NB4 (cell line): Measurements from ENCODE around the gene AFTPH.

Experiments used
- DNase-seq: peaks from one replicate; pipeline ENCODE4 v3.0.0; 2010; ENCODE audit warnings: low read depth
- H3K4me3 ChIP-seq: one replicate; pipeline ENCODE4 v1.5.1; 2011; ENCODE audit warnings: mild to moderate bottlenecking, low read depth, low read length, moderate library complexity
- MAX ChIP-seq: IDR thresholded peaks from 2 replicates; pipeline ENCODE4 v1.6.1; 2011; ENCODE audit warnings: low read depth, low read length
- MYC ChIP-seq: IDR thresholded peaks from 2 replicates; pipeline ENCODE4 v1.6.1; 2011; ENCODE audit warnings: low read depth, low read length
- POLR2A ChIP-seq: IDR thresholded peaks from 2 replicates; pipeline ENCODE4 v1.6.1; 2011; ENCODE audit warnings: mild to moderate bottlenecking; ENCODE audit not compliant: insufficient read length; ENCODE audit errors: extremely low read depth
- TF ChIP-seq, protein P1 (sequence below): IDR thresholded peaks from one replicate; pipeline ENCODE4 v1.5.1; 2012; ENCODE audit warnings: low read depth, low read length

AFTPH gene

GRCh38 chr2:64502860-64503259 lies 21.3 kb upstream of the AFTPH start:
- TF ChIP-seq, protein P1, sequence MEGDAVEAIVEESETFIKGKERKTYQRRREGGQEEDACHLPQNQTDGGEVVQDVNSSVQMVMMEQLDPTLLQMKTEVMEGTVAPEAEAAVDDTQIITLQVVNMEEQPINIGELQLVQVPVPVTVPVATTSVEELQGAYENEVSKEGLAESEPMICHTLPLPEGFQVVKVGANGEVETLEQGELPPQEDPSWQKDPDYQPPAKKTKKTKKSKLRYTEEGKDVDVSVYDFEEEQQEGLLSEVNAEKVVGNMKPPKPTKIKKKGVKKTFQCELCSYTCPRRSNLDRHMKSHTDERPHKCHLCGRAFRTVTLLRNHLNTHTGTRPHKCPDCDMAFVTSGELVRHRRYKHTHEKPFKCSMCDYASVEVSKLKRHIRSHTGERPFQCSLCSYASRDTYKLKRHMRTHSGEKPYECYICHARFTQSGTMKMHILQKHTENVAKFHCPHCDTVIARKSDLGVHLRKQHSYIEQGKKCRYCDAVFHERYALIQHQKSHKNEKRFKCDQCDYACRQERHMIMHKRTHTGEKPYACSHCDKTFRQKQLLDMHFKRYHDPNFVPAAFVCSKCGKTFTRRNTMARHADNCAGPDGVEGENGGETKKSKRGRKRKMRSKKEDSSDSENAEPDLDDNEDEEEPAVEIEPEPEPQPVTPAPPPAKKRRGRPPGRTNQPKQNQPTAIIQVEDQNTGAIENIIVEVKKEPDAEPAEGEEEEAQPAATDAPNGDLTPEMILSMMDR = no peak
- TF ChIP-seq MYC = no peak
- no peak for TF ChIP-seq POLR2A
- TF ChIP-seq MAX = no peak
- no peak overlapping the region for H3K4me3 ChIP-seq
- no peak for DNase-seq

DNA sequence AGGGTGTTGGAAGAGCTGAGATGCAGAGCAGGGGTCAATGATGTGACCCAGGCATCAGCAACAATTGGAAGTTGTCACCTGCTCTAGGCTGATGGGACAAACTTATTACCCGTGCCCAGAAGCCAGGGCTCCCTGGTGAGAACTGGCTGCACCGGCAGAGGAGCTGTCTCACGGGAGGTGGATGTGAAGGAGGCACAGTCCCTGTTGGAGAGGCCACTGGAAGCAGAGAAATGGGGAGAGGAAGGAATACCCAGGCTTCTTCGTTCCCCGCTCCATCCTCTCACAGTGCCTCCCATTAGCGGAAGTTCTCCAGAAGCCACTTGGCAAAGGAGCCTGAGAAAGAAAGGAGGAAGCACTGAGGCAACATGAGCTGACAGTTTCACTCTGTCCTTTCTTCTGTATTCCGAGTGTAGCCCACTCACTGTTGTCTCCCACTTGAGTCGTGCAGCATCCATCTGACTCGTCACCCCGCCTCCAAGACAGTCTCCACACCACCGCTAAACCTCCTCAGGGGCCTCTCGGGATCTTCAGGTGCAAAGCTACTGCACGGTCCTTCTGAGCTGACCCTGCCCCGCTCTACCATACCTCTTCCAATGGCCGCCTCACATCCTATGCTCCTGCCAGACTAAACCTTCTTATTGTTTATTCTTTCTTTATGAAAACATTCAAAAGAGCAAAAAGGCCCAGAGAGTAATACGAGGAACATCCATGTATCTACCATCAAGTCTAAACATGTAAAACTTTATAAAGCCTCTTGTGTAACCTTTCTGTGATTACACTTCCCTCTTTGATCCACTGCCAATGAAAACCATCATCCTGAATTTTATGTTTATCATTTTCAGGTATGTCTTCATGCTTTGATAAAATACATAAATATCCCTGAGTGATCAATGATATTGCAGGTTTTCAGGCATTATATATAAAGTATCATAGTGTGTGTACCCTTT lies 19.1 kb upstream of the AFTPH start:
- DNase-seq = no peak
- H3K4me3 ChIP-seq = no peak overlapping the region
- TF ChIP-seq POLR2A = no peak
- no peak for TF ChIP-seq MAX
- TF ChIP-seq, protein P1 = no peak
- no peak for TF ChIP-seq MYC

DNA sequence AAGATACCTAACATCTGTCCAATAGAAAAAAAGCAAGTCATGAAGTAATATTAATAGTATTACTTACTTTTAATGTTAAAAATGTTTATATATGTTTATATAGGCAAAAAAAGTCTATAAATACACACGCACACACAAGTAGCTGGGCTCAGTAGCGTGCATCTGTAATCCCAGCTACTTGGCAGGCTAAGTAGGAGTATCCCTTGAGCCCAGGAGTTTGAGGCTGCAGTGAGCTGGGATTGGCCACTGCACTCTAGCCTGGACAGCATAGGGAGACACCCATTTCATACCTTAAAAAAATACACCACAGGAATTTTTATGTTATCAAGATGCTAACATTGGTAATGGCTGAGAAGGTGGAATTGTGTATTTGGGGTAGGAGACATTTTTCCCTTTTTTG lies 17.4 kb upstream of the AFTPH start:
- TF ChIP-seq MAX (no peak), MYC (no peak), POLR2A (no peak)
- TF ChIP-seq, protein P1 = no peak
- no peak for DNase-seq

GRCh38 chr2:64514008-64514407 lies 10.1 kb upstream of the AFTPH start:
- H3K4me3 ChIP-seq = no peak overlapping the region
- TF ChIP-seq MYC (no peak), POLR2A (no peak), MAX (no peak)
- TF ChIP-seq, protein P1 = no peak
- DNase-seq = no peak

More for the DNA sequence above, 17.4 kb upstream of the AFTPH start:
- H3K4me3 ChIP-seq = no peak overlapping the region

DNA sequence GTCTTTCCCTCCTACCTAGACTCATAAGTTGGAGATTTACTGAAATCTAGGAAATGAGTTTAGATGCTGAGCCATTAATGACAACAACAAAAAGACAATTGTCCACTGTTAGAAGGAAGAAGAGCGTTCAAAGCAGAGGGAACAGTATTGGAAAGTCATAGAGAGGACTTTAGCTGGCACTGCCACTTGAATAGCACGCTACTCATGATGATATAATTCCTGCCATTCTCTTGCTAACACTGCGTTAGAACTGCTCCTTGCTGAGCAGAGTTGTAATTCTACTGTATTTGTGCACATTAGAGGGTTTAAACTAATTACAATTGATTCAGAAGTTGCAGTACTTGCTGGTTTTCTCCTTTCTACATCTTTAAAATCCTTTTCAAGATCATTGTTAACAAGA lies 9.0 kb upstream of the AFTPH start:
- TF ChIP-seq POLR2A = no peak
- no peak for TF ChIP-seq MYC
- TF ChIP-seq, protein P1 = no peak
- TF ChIP-seq MAX = no peak
- H3K4me3 ChIP-seq = no peak overlapping the region
- no peak for DNase-seq
